Ovary (tissue), 9 donors: ENCODE data around the gene TPX2. TPM values are rescaled to one million over a fixed set of nuclear protein-coding genes. Genes with fewer than 3 reads are reported as not detected.

Experiments
- DNase-seq, 5 donors: peaks; one replicate each; pipeline ENCODE4 v3.0.0-alpha.2; 2019 to 2020
- H3K27ac ChIP-seq, 2 donors: fragments of 200-600 bp; one replicate each; pipeline versions ENCODE4 v1.5.1 to v1.8.0; 2019 to 2022
- H3K27me3 ChIP-seq: fragments of 200-600 bp; one replicate; pipeline ENCODE4 v1.8.0; 2022
- H3K36me3 ChIP-seq: fragments of 200-600 bp; sonication (generic); one replicate; pipeline ENCODE4 v1.5.1; 2019
- H3K4me1 ChIP-seq: one replicate; pipeline ENCODE4 v1.8.1; 2013; ENCODE audit warnings: mild to moderate bottlenecking, moderate library complexity; ENCODE audit not compliant: insufficient read depth
- H3K4me3 ChIP-seq: fragments of 200-600 bp; sonication (generic); one replicate; pipeline ENCODE4 v1.5.1; 2017
- H3K9me3 ChIP-seq, 2 donors: fragments of 200-600 bp in 1 of 2; sonication (generic) in 1 of 2; one replicate each; pipeline versions ENCODE4 v1.5.1 to v1.8.1; 2013 to 2019; ENCODE audit warnings: mild to moderate bottlenecking in 1 of 2, moderate library complexity in 1 of 2
- CTCF ChIP-seq, 3 donors: fragments of 450-650 bp in 2 of 3; fragments of 200-600 bp in 1 of 3; IDR thresholded peaks; one replicate each; pipeline versions ENCODE4 v1.5.1 to v1.8.0; 2016 to 2022; ENCODE audit warnings: antibody characterized with exemption in 3 of 3, mild to moderate bottlenecking in 1 of 3
- EP300 ChIP-seq: sonication (generic); formaldehyde crosslinking; IDR thresholded peaks from one replicate; pipeline ENCODE4 v1.6.1; 2017; ENCODE audit warnings: antibody characterized with exemption
- POLR2A ChIP-seq: fragments of 450-650 bp; IDR thresholded peaks from one replicate; pipeline ENCODE4 v1.6.1; 2017; ENCODE audit warnings: antibody characterized with exemption, mild to moderate bottlenecking, moderate library complexity
- WGBS, 3 donors: extraction: QIAGEN DNeasy Blood & Tissue Kit in 1 of 3; methylation state at CpG; one replicate each; pipeline versions ENCODE4 v1.1.5 to v1.1.7; 2013 to 2017; 5-methylcytosine and 5-hydroxymethylcytosine counted together
- intact Hi-C, 4 donors: fragments of 100-400 bp; cut with DNase I; formaldehyde crosslinking; loops; one replicate each; pipeline versions ENCODE4 v1.11.0 to v1.15.1; 2022 to 2023
- polyA plus RNA-seq, 2 donors: library from polyadenylated mRNA; stranded (reverse); fragments of 200-250 nt in 1 of 2; fragments of 350-450 nt in 1 of 2; fragmentation: Illumina TruSeq in 1 of 2; extraction: RNeasy Lipid Tissue Mini Kit (QIAGEN cat#74804) in 1 of 2; gene quantifications; one replicate each; pipeline ENCODE4 v1.2.3, GENCODE V29; 2013 to 2014
- small RNA-seq: library from RNA; depleted of rRNA; stranded (forward); fragments of <200 nt; gene quantifications from one replicate; pipeline ENCODE3, GENCODE V24; 2016
- total RNA-seq, 7 donors: library from RNA; depleted of rRNA in 2 of 7; stranded (reverse); fragments of >200 nt in 2 of 7; fragmentation: NEBNext Ultra II Directional in 3 of 7; extraction: Animal tissue kit (Norgen Biotek cat#: 25700) in 3 of 7; gene quantifications; one replicate each; pipeline versions ENCODE4 v1.1.0 to v1.2.4, GENCODE V29; 2016 to 2023
- donor health status: DM: no; HTN: no; CAD: no; lungs with moderate emphysema.
- donor health status: DM: no; HTN: no; CAD: no.
- donor health status: Bipolar disorder and iron deficiency.
- donor health status: DM: yes; HTN: yes; CAD: no.
- donor health status: DM: no; HTN: no; CAD: no.
- donor health status: DM: yes; HTN: yes; CAD: no.

TPX2 gene
- total and polyA plus RNA-seq, 9 donors, result 0.10 to 5.2 (median 0.91) TPM

GRCh38 chr20:31848088-31848999 is 109.3 kb downstream of the TPX2 start:
- no peak for DNase-seq
- Histone ChIP-seq H3K27me3 (no peaks in the 10 kb centered on the region), H3K4me3 (no peak overlapping the region), H3K9me3 (no peaks in the 10 kb centered on the region), H3K36me3 (no peaks in the 10 kb centered on the region), H3K4me1 (peaks cover 17% of the 10 kb centered on the region), H3K27ac (no peak overlapping the region)
- TF ChIP-seq EP300 (no peak), CTCF (IDR thresholded peaks at IDR 0.05) (no peak), POLR2A (no peak)
- intact Hi-C loops, result no loop called here
- 87 to 94% (median 93%) methylated on average over 32 of the region's 32 CpGs for WGBS, 3 donors

GRCh38 chr20:31849306-31849930 is 110.3 kb downstream of the TPX2 start:
- no peak overlapping the region for H3K4me3 ChIP-seq
- no peaks in the 10 kb centered on the region for H3K9me3 ChIP-seq
- no peaks in the 10 kb centered on the region for H3K27me3 ChIP-seq
- WGBS, 3 donors, result 22 to 34% (median 27%) methylated on average over 44 to 45 of the region's 45 CpGs
- DNase-seq, result no peak
- H3K4me1 ChIP-seq, result peaks cover 9% of the 10 kb centered on the region
- no peak for TF ChIP-seq EP300
- no peak for TF ChIP-seq CTCF (IDR thresholded peaks at IDR 0.05)
- no peaks in the 10 kb centered on the region for H3K36me3 ChIP-seq
- H3K27ac ChIP-seq, result no peak overlapping the region
- intact Hi-C loops, result no loop called here

Small RNA genes lying within 50 kb of the gene (small RNA-seq; reads per million reads assigned to genes)
- not detected for gene AL160175.1

Other genes starting within 250 kb of the TPX2 start
- gene HM13, start 224.8 kb upstream of the TPX2 start, total RNA-seq, result 100 to 1,000 TPM in 3 of 7 donors, 10 to 100 TPM in 4; 30.2 to 158 (median 97.3) TPM
- gene HM13, start 224.8 kb upstream of the TPX2 start, polyA plus RNA-seq, result 100 to 1,000 TPM in 1 of 2 donors, 10 to 100 TPM in 1; 72.6 to 129 TPM
- gene ID1, start 134.0 kb upstream of the TPX2 start, total RNA-seq, result 100 to 1,000 TPM in 3 of 7 donors, 10 to 100 TPM in 4; 42.6 to 353 (median 64.2) TPM
- 10 to 100 TPM; 26.0 to 86.9 TPM for gene ID1, start 134.0 kb upstream of the TPX2 start, polyA plus RNA-seq
- 1 to 10 TPM in 6 of 7 donors, not detected in 1; 1.1 to 3.5 (median 2.1) TPM for gene COX4I2, start 101.4 kb upstream of the TPX2 start, total RNA-seq
- 1 to 10 TPM; 3.5 to 6.6 TPM for gene COX4I2, start 101.4 kb upstream of the TPX2 start, polyA plus RNA-seq
- 10 to 100 TPM; 21.7 to 65.1 (median 40.4) TPM for gene BCL2L1, start 16.4 kb upstream of the TPX2 start, total RNA-seq
- 10 to 100 TPM; 31.6 to 35.6 TPM for gene BCL2L1, start 16.4 kb upstream of the TPX2 start, polyA plus RNA-seq
- under 1 TPM in 1 of 7 donors, not detected in 6; 0.08 TPM for gene MYLK2, start 80.1 kb downstream of the TPX2 start, total RNA-seq
- under 1 TPM; 0.20 to 0.35 TPM for gene MYLK2, start 80.1 kb downstream of the TPX2 start, polyA plus RNA-seq
- 1 to 10 TPM in 2 of 7 donors, under 1 TPM in 3, not detected in 2; 0.40 to 1.5 (median 0.69) TPM for gene FOXS1, start 106.3 kb downstream of the TPX2 start, total RNA-seq
- 1 to 10 TPM in 1 of 2 donors, under 1 TPM in 1; 0.52 to 5.0 TPM for gene FOXS1, start 106.3 kb downstream of the TPX2 start, polyA plus RNA-seq
- 10 to 100 TPM in 2 of 7 donors, 1 to 10 TPM in 5; 5.2 to 17.0 (median 6.9) TPM for gene DUSP15, start 131.2 kb downstream of the TPX2 start, total RNA-seq
- 1 to 10 TPM; 2.5 to 8.4 TPM for gene DUSP15, start 131.2 kb downstream of the TPX2 start, polyA plus RNA-seq
- 10 to 100 TPM in 1 of 7 donors, 1 to 10 TPM in 1, under 1 TPM in 5; 0.25 to 10.6 (median 0.47) TPM for gene TTLL9, start 131.3 kb downstream of the TPX2 start, total RNA-seq
- under 1 TPM; 0.24 to 0.30 TPM for gene TTLL9, start 131.3 kb downstream of the TPX2 start, polyA plus RNA-seq
- 10 to 100 TPM in 1 of 7 donors, 1 to 10 TPM in 6; 6.4 to 12.1 (median 9.4) TPM for gene PDRG1, start 212.8 kb downstream of the TPX2 start, total RNA-seq
- 10 to 100 TPM; 14.0 to 14.1 TPM for gene PDRG1, start 212.8 kb downstream of the TPX2 start, polyA plus RNA-seq
- gene XKR7, start 228.9 kb downstream of the TPX2 start, total RNA-seq, result not detected
- not detected for gene XKR7, start 228.9 kb downstream of the TPX2 start, polyA plus RNA-seq